ENCODE results near the gene TRAF7.

DNA sequence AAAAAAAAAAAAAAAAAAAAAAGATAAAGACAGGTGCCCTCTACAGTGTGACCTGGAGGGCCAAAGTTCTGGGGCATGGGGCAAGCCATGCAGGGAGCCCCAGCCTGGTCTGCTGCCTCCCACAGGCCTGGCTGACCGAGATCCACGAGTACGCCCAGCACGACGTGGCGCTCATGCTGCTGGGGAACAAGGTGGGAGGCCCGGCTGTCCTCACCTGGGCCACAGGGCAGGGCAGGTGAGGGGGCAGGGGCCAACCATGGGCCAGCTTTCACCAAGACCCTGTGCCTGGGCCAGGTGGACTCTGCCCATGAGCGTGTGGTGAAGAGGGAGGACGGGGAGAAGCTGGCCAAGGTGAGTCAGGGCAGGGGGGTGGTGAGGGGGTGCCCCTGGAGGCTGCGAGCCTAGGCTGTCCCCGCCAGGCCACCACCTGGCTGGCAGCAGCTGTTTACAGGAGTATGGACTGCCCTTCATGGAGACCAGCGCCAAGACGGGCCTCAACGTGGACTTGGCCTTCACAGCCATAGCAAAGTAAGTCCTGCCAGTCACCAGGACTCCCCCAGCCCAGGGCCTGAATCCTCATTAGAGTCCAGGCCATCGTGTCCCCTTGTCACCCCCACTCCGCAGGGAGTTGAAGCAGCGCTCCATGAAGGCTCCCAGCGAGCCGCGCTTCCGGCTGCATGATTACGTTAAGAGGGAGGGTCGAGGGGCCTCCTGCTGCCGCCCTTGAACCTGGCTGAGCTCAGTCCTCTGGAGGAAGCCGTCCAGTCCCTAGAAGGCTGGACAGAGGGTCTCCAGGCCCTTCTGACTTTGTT, 2.7 kb upstream of the TRAF7 start:
- TF ChIP-seq, protein P1, sequence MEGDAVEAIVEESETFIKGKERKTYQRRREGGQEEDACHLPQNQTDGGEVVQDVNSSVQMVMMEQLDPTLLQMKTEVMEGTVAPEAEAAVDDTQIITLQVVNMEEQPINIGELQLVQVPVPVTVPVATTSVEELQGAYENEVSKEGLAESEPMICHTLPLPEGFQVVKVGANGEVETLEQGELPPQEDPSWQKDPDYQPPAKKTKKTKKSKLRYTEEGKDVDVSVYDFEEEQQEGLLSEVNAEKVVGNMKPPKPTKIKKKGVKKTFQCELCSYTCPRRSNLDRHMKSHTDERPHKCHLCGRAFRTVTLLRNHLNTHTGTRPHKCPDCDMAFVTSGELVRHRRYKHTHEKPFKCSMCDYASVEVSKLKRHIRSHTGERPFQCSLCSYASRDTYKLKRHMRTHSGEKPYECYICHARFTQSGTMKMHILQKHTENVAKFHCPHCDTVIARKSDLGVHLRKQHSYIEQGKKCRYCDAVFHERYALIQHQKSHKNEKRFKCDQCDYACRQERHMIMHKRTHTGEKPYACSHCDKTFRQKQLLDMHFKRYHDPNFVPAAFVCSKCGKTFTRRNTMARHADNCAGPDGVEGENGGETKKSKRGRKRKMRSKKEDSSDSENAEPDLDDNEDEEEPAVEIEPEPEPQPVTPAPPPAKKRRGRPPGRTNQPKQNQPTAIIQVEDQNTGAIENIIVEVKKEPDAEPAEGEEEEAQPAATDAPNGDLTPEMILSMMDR (IDR thresholded peaks at IDR 0.05), result no peak
- TF ChIP-seq POLR2A (IDR thresholded peaks at IDR 0.05), result peak in 1 of 2 donors; percentile 5
